SK-N-SH (cell line): ENCODE measurements around the gene AMMECR1L.

Source experiments
- CTCF ChIP-seq: fragments of 200-600 bp; sonication (generic); IDR thresholded peaks from 2 replicates; pipeline ENCODE4 v1.6.1; 2017; ENCODE audit warnings: antibody characterized with exemption, mild to moderate bottlenecking, moderate library complexity
- EP300 ChIP-seq, 2 experiments: IDR thresholded peaks; 2 replicates each; pipeline versions ENCODE4 v1.4.0 to v1.6.1; 2012; ENCODE audit warnings: borderline replicate concordance in 1 of 2, low read depth in 1 of 2, low read length in 1 of 2
- GATA2 ChIP-seq: sonication (generic); formaldehyde crosslinking; IDR thresholded peaks from 2 replicates; pipeline ENCODE4 v1.5.0; 2020; ENCODE audit warnings: mild to moderate bottlenecking, missing genetic modification reagents
- JUND ChIP-seq: IDR thresholded peaks from 2 replicates; pipeline ENCODE4 v1.4.0; 2012
- MAX ChIP-seq: IDR thresholded peaks from 2 replicates; pipeline ENCODE4 v1.4.0; 2012; ENCODE audit warnings: low read depth
- SMC3 ChIP-seq: IDR thresholded peaks from 2 replicates; pipeline ENCODE4 v1.6.1; 2012; ENCODE audit warnings: low read depth, low read length, improper control_type of control experiment
- TAF1 ChIP-seq: IDR thresholded peaks from 2 replicates; pipeline ENCODE4 v1.6.1; 2012; ENCODE audit warnings: low read depth, mild to moderate bottlenecking, low read length, moderate library complexity, borderline replicate concordance
- TCF12 ChIP-seq: IDR thresholded peaks from 2 replicates; pipeline ENCODE4 v1.4.0; 2012
- USF2 ChIP-seq: fragments of 150-350 bp; IDR thresholded peaks from 2 replicates; pipeline ENCODE4 v1.6.1; 2017; ENCODE audit warnings: antibody characterized with exemption, low read length, low read depth, borderline replicate concordance

GRCh38 chr2:127877136-127877535 is 8.6 kb downstream of the AMMECR1L start:
- TF ChIP-seq CTCF (no peak), TAF1 (no peak), GATA2 (CRISPR knock-in tag) (no peak), SMC3 (no peak), JUND (no peak), USF2 (no peak), MAX (no peak), EP300 (IDR thresholded peaks at IDR 0.05; ENCODE audit: borderline replicate concordance in 1 of 2, low read depth in 1 of 2, low read length in 1 of 2) (no peak), TCF12 (no peak)
